Measurements from ENCODE around the gene NKX6-2.
"Not testable (repeated sequence)": the region's sequence is repeated elsewhere in the genome, so short reads cannot be mapped to it uniquely, and the experiment has no call there.

NKX6-2 gene

GRCh38 chr10:132793871-132794849, 8.2 kb upstream of the NKX6-2 start:
- no peak for DNase-seq

- no peak for DNase-seq
Observed at GRCh38 chr10:132793213-132793612, 7.3 kb upstream of the NKX6-2 start.

DNA sequence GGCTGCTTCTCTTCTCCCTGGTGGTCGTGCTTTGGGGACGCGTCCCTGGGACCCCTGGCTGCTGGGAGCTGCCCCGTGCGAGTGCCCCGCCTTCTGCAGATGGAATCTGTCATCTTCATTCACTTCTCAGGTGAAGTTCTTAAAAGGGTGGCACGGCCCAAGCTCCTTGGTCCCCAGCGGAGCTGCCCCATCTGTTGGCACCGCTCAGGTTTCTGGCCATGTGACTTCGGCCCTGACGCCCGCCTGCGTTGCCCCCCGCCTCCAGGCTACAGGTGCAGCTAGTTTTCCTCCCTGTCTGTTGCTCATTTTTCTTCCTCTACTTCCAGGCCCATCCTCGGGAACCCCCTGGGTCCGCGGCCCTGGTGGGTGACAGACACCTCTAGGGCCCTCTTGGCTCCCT, 6.8 kb upstream of the NKX6-2 start:
- no peak for DNase-seq

GRCh38 chr10:132792099-132792498, 6.2 kb upstream of the NKX6-2 start:
- not testable (repeated sequence) for DNase-seq

- DNase-seq: no peak
Observed at GRCh38 chr10:132790934-132791829, 5.2 kb upstream of the NKX6-2 start.

- no peak for DNase-seq
Observed at GRCh38 chr10:132790470-132790869, 4.5 kb upstream of the NKX6-2 start.

DNA sequence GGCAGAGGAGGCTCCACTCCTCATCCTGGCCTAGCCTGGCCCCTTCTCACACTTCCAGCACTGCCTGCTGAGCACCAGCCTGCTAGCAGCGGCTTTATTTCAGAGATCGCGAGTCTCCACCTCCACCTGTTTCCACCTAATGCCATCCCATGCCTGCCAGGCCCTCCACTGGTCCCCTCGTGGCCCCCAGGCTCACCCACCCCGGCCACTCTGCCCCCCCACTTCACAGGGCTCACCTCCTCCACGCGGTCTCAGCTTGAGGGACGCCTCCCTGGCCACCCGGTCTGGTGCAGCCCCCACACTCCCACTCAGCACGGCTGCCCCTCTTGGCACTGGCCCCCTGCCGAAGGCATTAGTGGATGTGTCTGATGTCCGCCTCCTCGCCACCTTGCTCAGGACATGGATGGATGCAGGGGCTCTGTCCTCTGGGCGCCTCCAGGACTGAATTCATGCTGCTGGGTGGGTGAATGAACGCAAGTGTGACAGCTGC, 3.8 kb upstream of the NKX6-2 start:
- no peak for DNase-seq

DNA sequence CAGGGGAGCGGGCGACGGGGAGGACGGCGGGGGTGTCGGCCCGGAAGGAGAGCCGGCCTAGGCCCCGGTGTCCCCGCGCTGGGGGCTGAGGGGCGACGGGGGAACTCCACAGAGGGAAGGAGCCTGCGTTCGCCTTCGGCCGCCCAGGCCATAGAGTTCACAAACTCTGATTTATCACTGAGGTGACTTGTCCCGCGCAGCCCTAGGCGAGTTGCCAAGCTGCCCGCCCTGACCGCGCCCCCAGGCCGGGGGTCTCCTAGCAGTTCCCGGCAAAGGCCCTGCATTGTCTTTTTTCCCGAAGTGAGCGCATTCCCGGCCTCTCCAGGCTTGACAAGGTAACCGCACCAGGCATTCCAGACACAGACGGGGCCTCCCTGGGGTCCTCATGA, 2.9 kb upstream of the NKX6-2 start:
- DNase-seq: no peak

GRCh38 chr10:132788180-132788830, 2.4 kb upstream of the NKX6-2 start:
- no peak for DNase-seq

- no peak for DNase-seq
Observed at GRCh38 chr10:132787495-132788179, 1.7 kb upstream of the NKX6-2 start.

- no peak for DNase-seq
Observed at GRCh38 chr10:132786884-132787494, 1.0 kb upstream of the NKX6-2 start.

DNA sequence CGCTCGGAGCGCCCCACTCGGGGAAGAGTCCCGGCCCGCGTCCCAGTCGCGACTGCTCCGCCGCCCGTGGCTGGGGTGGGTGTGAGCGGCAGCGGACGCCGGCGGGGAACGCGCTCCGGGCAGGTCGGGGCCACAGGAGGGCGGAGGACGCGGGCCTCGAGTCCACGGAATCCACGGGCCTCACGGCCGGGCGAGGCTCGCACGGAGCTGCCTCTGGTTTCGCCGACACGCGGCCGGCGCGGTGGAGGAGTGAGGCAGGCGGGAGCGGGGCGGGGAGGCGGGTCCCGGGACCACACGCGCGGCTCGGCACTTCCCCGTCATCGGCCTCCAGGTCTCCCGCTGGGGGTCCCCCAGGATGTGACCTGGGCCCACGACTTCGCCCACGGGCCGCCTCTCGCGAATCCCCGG, 533 bp upstream of the NKX6-2 start:
- DNase-seq: no peak

- DNase-seq: no peak
Observed at GRCh38 chr10:132784866-132785722, 853 bp downstream of the NKX6-2 start.

DNA sequence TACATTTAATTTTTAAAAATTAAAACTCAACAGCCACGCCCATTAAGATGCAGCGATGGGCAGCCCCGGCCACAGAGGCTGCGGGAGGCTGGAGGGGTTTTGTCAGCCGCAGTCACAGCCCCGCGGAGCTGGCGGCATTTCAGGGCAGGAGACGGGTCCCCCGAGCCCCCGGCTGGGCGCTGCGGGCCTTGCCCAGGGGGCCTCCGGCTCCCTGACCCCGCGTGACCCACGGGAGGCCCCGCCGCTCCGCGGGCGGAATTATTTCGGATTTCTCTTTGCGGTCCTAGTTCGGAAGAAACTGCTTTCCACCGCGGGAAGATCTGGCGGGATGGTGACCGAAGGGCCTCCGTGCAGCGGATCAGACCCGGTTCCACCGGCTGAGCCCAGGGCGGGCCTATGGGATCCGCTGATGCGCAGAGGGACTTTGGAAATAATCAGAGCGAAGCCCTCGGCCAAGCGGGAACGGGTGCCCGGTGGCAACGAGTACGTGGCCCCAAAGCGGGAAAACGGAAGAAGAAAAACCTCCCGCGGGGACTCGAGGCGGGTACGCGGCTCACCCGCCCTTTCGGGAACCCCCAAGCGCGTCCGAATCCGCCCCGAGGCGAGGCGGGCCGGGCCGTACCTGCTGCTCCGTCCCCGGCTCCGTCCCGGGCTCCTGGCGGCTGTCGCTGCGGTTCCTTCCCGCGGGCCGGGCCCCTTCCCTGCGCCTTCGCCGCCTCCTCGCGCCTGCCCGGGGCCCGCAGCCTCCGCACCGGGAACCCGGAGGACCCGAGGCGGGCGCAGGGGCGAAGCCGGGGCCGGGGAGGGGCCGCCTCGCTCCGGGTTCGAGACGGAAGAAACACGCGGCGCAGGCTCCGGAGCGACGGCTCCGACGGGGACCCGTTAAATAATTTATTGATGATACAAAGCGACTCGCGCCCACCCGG, 1.7 kb downstream of the NKX6-2 start:
- DNase-seq: no peak

GRCh38 chr10:132783165-132783939, 2.6 kb downstream of the NKX6-2 start:
- no peak for DNase-seq

GRCh38 chr10:132781556-132781955, 4.4 kb downstream of the NKX6-2 start:
- no peak for DNase-seq

- DNase-seq: no peak
Observed at GRCh38 chr10:132780356-132780755, 5.6 kb downstream of the NKX6-2 start.

GRCh38 chr10:132779549-132780294, 6.2 kb downstream of the NKX6-2 start:
- DNase-seq: no peak

Measured in activated CD4-positive, alpha-beta T cell treated with anti-CD3 and anti-CD28 coated beads, Interleukin-2, amount 50 U/mL, for 1 hour (primary cell).